ENCODE data around the gene C4orf54.

Gene C4orf54

DNA sequence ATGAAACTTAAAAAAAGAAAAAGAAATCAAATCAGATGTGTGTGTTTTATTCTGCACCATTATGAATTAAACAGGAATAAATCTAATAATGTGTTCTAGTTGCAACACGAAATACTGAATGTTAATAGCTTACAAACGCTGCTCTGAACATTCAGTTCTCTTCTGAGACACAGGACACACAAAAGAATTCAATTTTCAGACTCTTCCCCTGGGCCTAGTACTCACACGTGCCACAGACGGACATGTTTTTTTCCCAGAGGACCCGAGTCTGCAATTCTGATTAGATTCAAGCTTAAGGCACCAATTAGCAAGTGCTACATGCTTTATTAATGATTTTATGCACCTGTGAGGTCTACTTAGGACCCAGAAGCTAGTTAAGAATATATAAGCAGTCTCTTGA is 20.5 kb downstream of the C4orf54 start:
- no peak for DNase-seq (ENCODE audit: low read depth)
- no peak overlapping the region for H3K4me3 ChIP-seq (ENCODE audit: low read length)
- TF ChIP-seq, protein P1, sequence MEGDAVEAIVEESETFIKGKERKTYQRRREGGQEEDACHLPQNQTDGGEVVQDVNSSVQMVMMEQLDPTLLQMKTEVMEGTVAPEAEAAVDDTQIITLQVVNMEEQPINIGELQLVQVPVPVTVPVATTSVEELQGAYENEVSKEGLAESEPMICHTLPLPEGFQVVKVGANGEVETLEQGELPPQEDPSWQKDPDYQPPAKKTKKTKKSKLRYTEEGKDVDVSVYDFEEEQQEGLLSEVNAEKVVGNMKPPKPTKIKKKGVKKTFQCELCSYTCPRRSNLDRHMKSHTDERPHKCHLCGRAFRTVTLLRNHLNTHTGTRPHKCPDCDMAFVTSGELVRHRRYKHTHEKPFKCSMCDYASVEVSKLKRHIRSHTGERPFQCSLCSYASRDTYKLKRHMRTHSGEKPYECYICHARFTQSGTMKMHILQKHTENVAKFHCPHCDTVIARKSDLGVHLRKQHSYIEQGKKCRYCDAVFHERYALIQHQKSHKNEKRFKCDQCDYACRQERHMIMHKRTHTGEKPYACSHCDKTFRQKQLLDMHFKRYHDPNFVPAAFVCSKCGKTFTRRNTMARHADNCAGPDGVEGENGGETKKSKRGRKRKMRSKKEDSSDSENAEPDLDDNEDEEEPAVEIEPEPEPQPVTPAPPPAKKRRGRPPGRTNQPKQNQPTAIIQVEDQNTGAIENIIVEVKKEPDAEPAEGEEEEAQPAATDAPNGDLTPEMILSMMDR (conservative IDR thresholded peaks at IDR 0.05; ENCODE audit: low read depth, low read length), result no peak

DNA sequence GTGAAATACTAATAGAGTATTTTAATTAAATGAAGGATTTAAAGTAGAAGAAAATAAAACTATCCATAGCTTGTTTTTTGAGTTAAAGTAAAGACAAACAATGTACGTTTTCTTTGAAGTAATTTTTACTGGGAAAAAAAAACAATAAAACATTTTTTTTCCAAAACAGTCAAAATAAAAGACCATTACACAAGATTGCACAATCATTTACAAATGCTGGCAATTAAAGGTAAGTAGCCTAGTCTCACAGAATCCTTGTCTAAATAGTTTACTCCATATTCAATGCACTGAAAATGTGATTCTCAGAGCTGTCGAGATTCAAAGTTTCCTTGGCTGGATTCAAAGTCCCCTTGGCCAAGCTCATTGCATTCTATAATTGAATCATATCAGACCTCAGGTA is 21.2 kb downstream of the C4orf54 start:
- no peak overlapping the region for H3K4me3 ChIP-seq (ENCODE audit: low read length)
- no peak for DNase-seq (ENCODE audit: low read depth)
- TF ChIP-seq, protein P1 (conservative IDR thresholded peaks at IDR 0.05; ENCODE audit: low read depth, low read length), result no peak

DNA sequence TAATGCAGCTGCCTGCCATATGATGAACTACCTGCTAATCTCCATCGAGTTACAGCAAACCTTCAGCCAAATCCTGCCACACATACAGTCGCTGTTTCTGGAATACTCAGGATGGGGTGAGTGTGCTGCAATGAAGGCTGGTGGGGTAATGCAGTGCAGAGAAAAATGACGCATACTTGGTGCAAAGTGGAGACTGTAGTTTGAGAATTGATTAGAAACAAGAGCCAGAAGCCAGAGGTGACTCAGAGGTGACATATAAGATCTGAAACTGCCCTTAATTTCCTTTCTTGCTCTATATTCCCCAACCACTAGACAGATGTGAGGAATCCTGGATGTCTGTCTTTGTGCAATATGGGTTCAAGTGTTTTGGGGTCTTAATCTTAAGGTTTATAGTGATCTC is 22.0 kb downstream of the C4orf54 start:
- TF ChIP-seq, protein P1 (conservative IDR thresholded peaks at IDR 0.05; ENCODE audit: low read depth, low read length), result no peak
- no peak overlapping the region for H3K4me3 ChIP-seq (ENCODE audit: low read length)
- DNase-seq (ENCODE audit: low read depth), result no peak

DNA sequence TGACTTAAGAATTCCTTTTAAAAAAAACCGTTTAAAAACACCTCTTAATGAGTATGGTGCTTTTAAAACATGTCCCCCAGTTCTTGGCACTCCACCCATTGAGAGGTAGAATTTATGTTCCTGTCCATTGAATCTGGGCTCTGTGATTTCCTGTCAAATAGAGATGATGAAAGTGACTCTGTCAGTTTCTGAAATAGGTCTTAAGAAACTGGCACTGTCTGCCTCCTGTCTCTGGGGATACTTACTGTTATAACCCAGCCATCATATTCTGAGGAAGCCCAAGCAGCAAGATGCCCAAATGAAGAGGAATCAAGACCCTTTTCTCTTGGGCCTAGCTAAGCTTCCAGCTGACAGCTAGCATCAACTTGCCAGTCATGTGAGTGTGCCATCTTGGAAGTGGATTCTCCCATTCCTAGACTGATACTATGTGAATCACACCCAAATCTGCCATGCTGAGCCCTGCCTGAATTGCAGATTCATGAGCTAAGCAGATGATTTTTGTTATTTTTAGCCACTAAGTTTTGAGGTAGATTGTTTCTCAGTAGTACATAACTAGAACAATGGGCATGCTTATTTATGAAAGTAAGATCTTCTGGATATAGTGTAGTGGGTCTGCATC is 22.8 kb downstream of the C4orf54 start:
- TF ChIP-seq, protein P1 (conservative IDR thresholded peaks at IDR 0.05; ENCODE audit: low read depth, low read length), result no peak
- H3K4me3 ChIP-seq (ENCODE audit: low read length), result no peak overlapping the region
- DNase-seq (ENCODE audit: low read depth), result no peak

DNA sequence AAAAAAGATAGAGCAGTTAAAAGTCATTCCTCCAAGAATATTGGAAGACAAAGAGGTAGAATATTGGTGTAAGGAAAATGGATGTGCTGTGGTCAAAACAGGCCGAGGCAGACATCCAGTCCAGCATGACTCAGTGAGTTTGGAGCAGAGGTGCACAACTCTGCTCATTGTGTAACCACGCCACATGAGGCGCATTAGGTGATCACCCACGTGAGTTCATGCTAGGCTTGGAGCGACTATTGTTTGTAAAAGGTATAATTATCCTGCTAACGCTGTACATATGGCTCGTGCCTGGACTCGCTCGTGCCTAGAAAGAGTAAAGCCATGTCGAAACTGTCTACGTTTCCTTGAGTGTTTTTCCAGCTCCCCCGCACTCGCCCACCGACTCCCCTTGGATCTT is 23.9 kb downstream of the C4orf54 start:
- DNase-seq (ENCODE audit: low read depth), result no peak
- TF ChIP-seq, protein P1 (conservative IDR thresholded peaks at IDR 0.05; ENCODE audit: low read depth, low read length), result no peak
- no peak overlapping the region for H3K4me3 ChIP-seq (ENCODE audit: low read length)

DNA sequence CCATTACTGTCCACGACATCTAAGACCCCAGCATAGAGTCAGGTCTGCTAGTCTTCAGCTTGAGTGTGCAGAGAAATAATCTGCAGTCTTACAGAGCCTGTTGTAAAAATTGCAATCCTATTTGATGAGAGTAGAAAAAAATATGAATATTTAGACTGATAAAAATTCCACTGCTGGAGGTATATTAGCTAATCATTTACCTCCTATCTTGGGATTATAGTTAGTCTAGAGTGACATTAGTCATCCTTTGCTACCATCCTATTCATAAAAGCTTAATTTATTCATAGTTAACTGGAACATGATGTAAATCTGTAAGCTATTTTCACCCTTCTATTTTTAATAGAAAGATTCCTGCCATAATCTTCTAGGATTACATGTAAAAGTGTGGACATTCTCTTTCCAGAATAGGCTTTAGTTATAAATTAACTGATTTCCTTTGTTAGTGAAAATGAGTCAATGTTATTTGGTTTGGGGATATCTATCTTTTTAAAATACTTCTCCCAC is 26.7 kb downstream of the C4orf54 start:
- DNase-seq (ENCODE audit: low read depth), result no peak
- TF ChIP-seq, protein P1 (conservative IDR thresholded peaks at IDR 0.05; ENCODE audit: low read depth, low read length), result no peak
- H3K4me3 ChIP-seq (ENCODE audit: low read length), result no peak overlapping the region

DNA sequence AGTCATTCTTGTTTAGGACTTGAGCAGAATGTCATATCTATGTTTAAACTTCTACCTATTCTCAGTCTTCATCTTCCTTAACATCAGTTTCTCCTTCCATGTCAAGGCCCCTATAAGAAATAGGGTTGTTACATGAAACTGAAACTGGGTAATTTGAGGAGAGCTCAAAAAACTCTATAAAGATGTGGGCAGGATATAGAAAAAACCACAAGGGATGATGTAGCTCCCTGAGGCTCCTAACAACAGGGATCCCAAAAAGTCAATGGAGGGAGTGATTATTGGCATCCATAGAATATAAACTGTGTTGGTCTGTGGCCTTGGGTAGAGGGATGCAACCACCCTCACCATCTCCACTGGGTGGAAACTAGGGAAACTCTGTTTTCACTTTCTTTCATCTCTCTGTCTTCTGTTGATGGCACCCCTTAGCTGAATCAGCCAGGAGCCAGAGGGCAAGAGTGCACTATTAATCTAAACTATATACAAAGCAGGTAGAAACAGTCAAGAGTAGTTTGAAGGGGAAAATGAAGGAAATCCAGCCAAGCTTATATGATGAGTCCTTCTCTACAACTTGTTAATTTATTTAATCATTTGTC is 27.6 kb downstream of the C4orf54 start:
- H3K4me3 ChIP-seq (ENCODE audit: low read length), result no peak overlapping the region
- TF ChIP-seq, protein P1 (conservative IDR thresholded peaks at IDR 0.05; ENCODE audit: low read depth, low read length), result no peak
- DNase-seq (ENCODE audit: low read depth), result no peak

Data from retinal pigment epithelial cell (primary cell).